Measurements from ENCODE around the gene NUTF2. TPM values are rescaled to one million over a fixed set of nuclear protein-coding genes. Genes with fewer than 3 reads are reported as not detected.

Gene NUTF2
- 236 and 318 TPM in 2 replicates for total RNA-seq (2014; rRNA removed; shearing (Covaris generic))
- polyA plus RNA-seq (2015; cell fraction: cytosol; rRNA removed), result 172 and 490 TPM in 2 replicates
- polyA plus RNA-seq (2015; cell fraction: nucleus; rRNA removed), result 153 and 209 TPM in 2 replicates

- DNase-seq (ENCODE audit: low read depth), result peak; percentile 96
Measured at GRCh38 chr16:67846320-67847063, at the start of gene NUTF2. NUTF2 (plus strand) TSS chr16:67846933; CDS start chr16:67865131, 18,198 bp downstream.

- no peak for DNase-seq (ENCODE audit: low read depth)
Measured at GRCh38 chr16:67800338-67800926, 46.3 kb upstream of the NUTF2 start.

- no peak for DNase-seq (ENCODE audit: low read depth)
Measured at GRCh38 chr16:67801241-67801640, 45.5 kb upstream of the NUTF2 start.

- no peak for DNase-seq (ENCODE audit: low read depth)
Measured at GRCh38 chr16:67801883-67802282, 44.9 kb upstream of the NUTF2 start.

GRCh38 chr16:67803894-67804293 is 42.8 kb upstream of the NUTF2 start:
- no peak for DNase-seq (ENCODE audit: low read depth)

GRCh38 chr16:67804853-67805542 is 41.7 kb upstream of the NUTF2 start:
- no peak for DNase-seq (ENCODE audit: low read depth)

- no peak for DNase-seq (ENCODE audit: low read depth)
Measured at GRCh38 chr16:67805718-67806427, 40.9 kb upstream of the NUTF2 start.

GRCh38 chr16:67806428-67807147 is 40.1 kb upstream of the NUTF2 start, which contains the start of the genes RANBP10 and TSNAXIP1:
RANBP10 (minus strand) TSS chr16:67806560; CDS start chr16:67806536, 24 bp downstream.
TSNAXIP1 (plus strand) TSS chr16:67806889; CDS start chr16:67807150, 261 bp downstream.
- peak; percentile 100 for DNase-seq (ENCODE audit: low read depth)

- no peak for DNase-seq (ENCODE audit: low read depth)
Measured at GRCh38 chr16:67807148-67807682, 39.5 kb upstream of the NUTF2 start.

- DNase-seq (ENCODE audit: low read depth), result no peak
Measured at GRCh38 chr16:67811899-67812298, 34.8 kb upstream of the NUTF2 start.

- DNase-seq (ENCODE audit: low read depth), result no peak
Measured at GRCh38 chr16:67814567-67814966, 32.2 kb upstream of the NUTF2 start.

- DNase-seq (ENCODE audit: low read depth), result no peak
Measured at GRCh38 chr16:67820608-67821259, 26.0 kb upstream of the NUTF2 start.

- DNase-seq (ENCODE audit: low read depth), result no peak
Measured at GRCh38 chr16:67822511-67822910, 24.2 kb upstream of the NUTF2 start.

GRCh38 chr16:67825119-67825518 is 21.6 kb upstream of the NUTF2 start:
- DNase-seq (ENCODE audit: low read depth), result no peak

GRCh38 chr16:67825906-67826305 is 20.8 kb upstream of the NUTF2 start:
- DNase-seq (ENCODE audit: low read depth), result no peak

GRCh38 chr16:67828651-67829050 is 18.1 kb upstream of the NUTF2 start:
- DNase-seq (ENCODE audit: low read depth), result no peak

GRCh38 chr16:67833030-67833414 is 13.7 kb upstream of the NUTF2 start:
- DNase-seq (ENCODE audit: low read depth), result peak; percentile 64

GRCh38 chr16:67833415-67834241 is 13.1 kb upstream of the NUTF2 start:
- DNase-seq (ENCODE audit: low read depth), result peak; percentile 82

GRCh38 chr16:67834242-67834614 is 12.5 kb upstream of the NUTF2 start:
- no peak for DNase-seq (ENCODE audit: low read depth)
